ENCODE measurements around the gene CDH13. TPM values are rescaled to one million over a fixed set of nuclear protein-coding genes. Genes with fewer than 3 reads are reported as not detected.

The CDH13 gene
- polyA plus RNA-seq, 2 of the 4 experiments (the other 2 are of a cell fraction): not detected

- Histone ChIP-seq H3K4me2 (no peak overlapping the region), H3K9me3 (no peaks in the 10 kb centered on the region), H3K4me3 (no peak overlapping the region), H3K4me1 (0 out of 3 replicates have a peak, but pooled peaks cover 9% of the 10 kb centered on the region), H3K27ac (no peak overlapping the region)
- DNase-seq (ENCODE audit: low read depth in 1 of 2, low spot score in 1 of 2) (peak in 1 of 2 experiments; percentile 19), FAIRE-seq (no peak), ATAC-seq (peak in 1 of 2 experiments; percentile 78; a peak in 3 of 6 replicates)
- TF ChIP-seq RAD21 (conservative IDR thresholded peaks at IDR 0.05 in 1 of 2, IDR thresholded peaks at IDR 0.05 in 1 of 2) (peak in 1 of 2 experiments; percentile 29; a peak in 1 of 5 replicates), BCL3 (IDR thresholded peaks at IDR 0.05) (no peak)
- CTCF ChIA-PET: interaction anchor here (0.6 to 1.9 kb wide), 4 partner anchors 7 to 368 kb away, joined by 3 to 5 read pairs (median 4); no protein-coding TSS in a partner anchor
- 44% methylated on average over 10 of the region's 10 CpGs for WGBS (ENCODE audit: missing lambda C conversion rate)
- POLR2A ChIA-PET: no interaction called here
Measured at GRCh38 chr16:82631701-82632685, 5.2 kb downstream of the CDH13 start.

GRCh38 chr16:82633964-82634600 lies 7.3 kb downstream of the CDH13 start:
- WGBS (ENCODE audit: missing lambda C conversion rate): 58% methylated on average over 15 of the region's 15 CpGs
- no peak for ATAC-seq
- Histone ChIP-seq H3K27ac (no peak overlapping the region), H3K9me3 (no peaks in the 10 kb centered on the region), H3K4me1 (0 out of 3 replicates have a peak, but pooled peaks cover 9% of the 10 kb centered on the region), H3K4me3 (no peak overlapping the region), H3K4me2 (no peak overlapping the region)
- TF ChIP-seq FOXS1 (CRISPR knock-in tag; IDR thresholded peaks at IDR 0.05): no peak
- ChIA-PET CTCF (interaction anchor here (0.5 to 2.2 kb wide), 4 partner anchors 38 to 693 kb away, joined by 3 to 7 read pairs (median 3); no protein-coding TSS in a partner anchor), POLR2A (no interaction called here)
- no peak for DNase-seq (ENCODE audit: low read depth in 1 of 2, low spot score in 1 of 2)
- FAIRE-seq: no peak

DNA sequence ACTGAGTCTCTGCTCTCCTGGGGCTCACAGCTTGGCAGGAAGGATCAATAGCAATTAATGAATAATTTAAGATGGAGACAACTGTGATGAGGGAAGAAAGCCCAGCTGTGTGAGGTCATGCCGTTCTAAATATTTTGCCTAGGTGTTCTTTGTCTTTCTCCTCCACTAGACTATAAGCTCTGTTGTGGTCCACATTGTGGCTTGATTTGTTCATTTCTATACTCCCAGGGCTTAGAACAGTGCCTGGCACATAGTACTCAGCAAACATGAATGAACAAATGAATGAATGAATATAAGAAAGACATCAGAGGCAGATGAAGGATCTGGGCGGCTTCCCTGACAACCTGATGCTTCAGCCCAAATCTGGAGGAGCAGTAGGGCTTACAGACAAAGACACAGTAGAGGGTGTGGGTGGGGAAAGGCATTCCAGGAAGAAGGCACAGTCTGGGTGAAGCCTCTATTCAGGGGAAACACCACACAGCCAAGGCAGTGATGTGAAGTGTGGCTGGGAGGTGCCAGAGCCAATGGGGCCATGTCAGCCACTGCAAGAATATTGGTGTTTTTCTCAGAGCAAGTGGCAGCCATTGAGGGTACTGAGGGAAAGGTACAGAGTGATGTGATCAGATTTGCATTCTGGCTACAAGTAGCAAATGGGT lies 8.3 kb downstream of the CDH13 start:
- TF ChIP-seq EHF (CRISPR knock-in tag; IDR thresholded peaks at IDR 0.05) (no peak), POLR2AphosphoS2 (conservative IDR thresholded peaks at IDR 0.05; ENCODE audit: low read length) (no peak), FOXS1 (CRISPR knock-in tag; IDR thresholded peaks at IDR 0.05) (no peak), SREBF2 (IDR thresholded peaks at IDR 0.05) (no peak), JUNB (IDR thresholded peaks at IDR 0.05) (no peak), RFX5 (IDR thresholded peaks at IDR 0.05) (no peak), MYC (IDR thresholded peaks at IDR 0.05; ENCODE audit: borderline replicate concordance, low read length) (no peak), EP300 (IDR thresholded peaks at IDR 0.05) (no peak), MAZ (IDR thresholded peaks at IDR 0.05; ENCODE audit: borderline replicate concordance, low read depth, low read length) (no peak), SMC3 (IDR thresholded peaks at IDR 0.05) (no peak), TP53 (CRISPR knock-in tag; IDR thresholded peaks at IDR 0.05) (no peak)
- TF ChIP-seq, protein P1, sequence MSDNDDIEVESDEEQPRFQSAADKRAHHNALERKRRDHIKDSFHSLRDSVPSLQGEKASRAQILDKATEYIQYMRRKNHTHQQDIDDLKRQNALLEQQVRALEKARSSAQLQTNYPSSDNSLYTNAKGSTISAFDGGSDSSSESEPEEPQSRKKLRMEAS (IDR thresholded peaks at IDR 0.05): no peak
- ATAC-seq (no peak), FAIRE-seq (no peak), DNase-seq (ENCODE audit: low read depth in 1 of 2, low spot score in 1 of 2) (no peak)
- POLR2A ChIA-PET: no interaction called here
- H3K4me1 ChIP-seq: 0 out of 3 replicates have a peak, but pooled peaks cover 2% of the 10 kb centered on the region
- 30% methylated on average over 2 of the region's 2 CpGs for WGBS (ENCODE audit: missing lambda C conversion rate)
- H3K4me2 ChIP-seq: no peak overlapping the region
- no peak overlapping the region for H3K4me3 ChIP-seq
- CTCF ChIA-PET: interaction anchor here (2.2 kb wide), 1 partner anchor 372 kb away, joined by 7 read pairs; no protein-coding TSS in a partner anchor
- no peaks in the 10 kb centered on the region for H3K9me3 ChIP-seq
- H3K27ac ChIP-seq: no peak overlapping the region

DNA sequence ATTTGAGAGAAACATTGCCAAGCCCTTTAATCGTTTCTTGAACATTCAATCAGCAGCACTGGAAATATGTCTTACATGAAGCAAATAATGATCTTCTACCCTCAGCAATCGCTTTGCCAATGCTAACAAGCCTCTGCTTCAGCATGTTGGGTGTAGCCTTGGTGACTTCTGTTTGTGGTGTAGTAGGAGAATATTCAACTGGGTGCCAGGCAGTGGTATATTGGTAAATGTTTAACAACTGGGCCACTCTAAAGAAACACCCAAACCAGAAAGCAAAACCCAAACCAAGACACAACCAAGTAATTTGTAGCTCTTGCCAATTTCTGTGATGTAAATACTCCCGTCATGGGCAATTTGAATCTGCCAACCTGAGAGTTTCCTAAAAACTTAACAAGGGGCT lies 9.7 kb downstream of the CDH13 start:
- Histone ChIP-seq H3K4me3 (no peak overlapping the region), H3K9me3 (no peaks in the 10 kb centered on the region), H3K4me2 (no peak overlapping the region), H3K4me1 (no peaks in the 10 kb centered on the region), H3K27ac (no peak overlapping the region)
- POLR2A ChIA-PET: no interaction called here
- CTCF ChIA-PET: no interaction called here
- ATAC-seq (no peak), FAIRE-seq (no peak), DNase-seq (ENCODE audit: low read depth in 1 of 2, low spot score in 1 of 2) (no peak)
- WGBS (ENCODE audit: missing lambda C conversion rate): 36% methylated on average over 3 of the region's 3 CpGs
- no peak for TF ChIP-seq ZFP36 (IDR thresholded peaks at IDR 0.05; ENCODE audit: borderline replicate concordance, partially characterized antibody)
- no peak for TF ChIP-seq ESRRA (IDR thresholded peaks at IDR 0.05; ENCODE audit: borderline replicate concordance, low read length)
- no peak for TF ChIP-seq POLR2A (IDR thresholded peaks at IDR 0.05; ENCODE audit: low read length)
- TF ChIP-seq MAZ (IDR thresholded peaks at IDR 0.05; ENCODE audit: borderline replicate concordance, low read depth, low read length): no peak
- TF ChIP-seq CHD2 (IDR thresholded peaks at IDR 0.05; ENCODE audit: low read length, partially characterized antibody): no peak
- TF ChIP-seq MAFK (IDR thresholded peaks at IDR 0.05; ENCODE audit: partially characterized antibody): no peak
